ENCODE data around the gene LDLRAD2. TPM values are rescaled to one million over a fixed set of nuclear protein-coding genes. Genes with fewer than 3 reads are reported as not detected.
A peak's percentile ranks its signal among the peaks of the same experiment; 100 is the strongest.

The LDLRAD2 gene
- total RNA-seq, 1 experiment from 2014 or later = 1.0 TPM

GRCh38 chr1:21870611-21871010 lies 58.5 kb downstream of the LDLRAD2 start:
- no peak overlapping the region for H4K5ac ChIP-seq (ENCODE audit: insufficient read length, low read depth, low read length)
- H3K9me3 ChIP-seq (ENCODE audit: control insufficient read depth, low read depth, low read length) = no peaks in the 10 kb centered on the region
- H3K4me1 ChIP-seq (ENCODE audit: insufficient read depth, low read length) = peaks cover 7% of the 10 kb centered on the region; the same call in 1 of the 2 replicates
- H3K36me3 Mint-ChIP-seq (ENCODE audit: insufficient read depth in 1 of 3, low read depth in 3 of 3) = peaks cover 16 to 58% (median 44%) of the 10 kb centered on the region in 3 experiments
- H3K9ac ChIP-seq (ENCODE audit: extremely low read depth, insufficient read length, low read length) = no peak overlapping the region
- no peak overlapping the region for H3K4me2 ChIP-seq (ENCODE audit: insufficient read depth, insufficient read length, low read length)
- no peaks in the 10 kb centered on the region for H3K27me3 Mint-ChIP-seq (ENCODE audit: low read depth)
- H4K20me1 ChIP-seq (ENCODE audit: control insufficient read depth, insufficient read depth, insufficient read length) = no peaks in the 10 kb centered on the region
- H3K79me1 ChIP-seq (ENCODE audit: insufficient read depth, low read depth, low read length, poor library complexity, severe bottlenecking) = no peaks in the 10 kb centered on the region
- no peak overlapping the region for H2BK15ac ChIP-seq (ENCODE audit: low read depth, low read length)
- H3K4me1 Mint-ChIP-seq = peaks cover 16 to 28% of the 10 kb centered on the region in 2 experiments
- H3K4ac ChIP-seq (ENCODE audit: low read depth, low read length) = no peak overlapping the region
- no peak overlapping the region for H3K14ac ChIP-seq (ENCODE audit: insufficient read depth, low read length)
- no CpG with 5 or more reads among the region's 15 CpGs for WGBS (ENCODE audit: extremely low coverage, insufficient read length, low lambda C conversion rate)
- peak overlapping the region in 1 of 3 experiments; percentile 28; a peak in 1 of 7 replicates for H3K27ac Mint-ChIP-seq
- H3K4me3 Mint-ChIP-seq = no peak overlapping the region
- H3K79me2 ChIP-seq (ENCODE audit: insufficient read depth, low read length) = no peaks in the 10 kb centered on the region
- no peaks in the 10 kb centered on the region for H3K23me2 ChIP-seq (ENCODE audit: insufficient read length, low read depth, low read length, poor library complexity, severe bottlenecking)
- H4K8ac ChIP-seq (replicated peaks; ENCODE audit: insufficient read length, low read depth, low read length) = no peak overlapping the region
- no peak overlapping the region for H3K56ac ChIP-seq (ENCODE audit: insufficient read length, low read depth, low read length)
- no peak overlapping the region for H3K18ac ChIP-seq (ENCODE audit: insufficient read length, low read depth, low read length)
- H2BK20ac ChIP-seq (ENCODE audit: low read depth, low read length, poor library complexity, severe bottlenecking) = no peak overlapping the region
- H2BK5ac ChIP-seq (ENCODE audit: insufficient read length, low read length) = no peak overlapping the region
- H3T11ph ChIP-seq (ENCODE audit: low read length) = no peak overlapping the region
- no peak overlapping the region for H2AFZ ChIP-seq (ENCODE audit: low read length)
- no peak for TF ChIP-seq CTCF (conservative IDR thresholded peaks at IDR 0.05)
- H3K27ac ChIP-seq (ENCODE audit: insufficient read length, low read depth, low read length) = no peak overlapping the region
- H3K23ac ChIP-seq (ENCODE audit: insufficient read length, low read depth, low read length) = no peak overlapping the region
- H3K27me3 ChIP-seq (ENCODE audit: insufficient read depth, low read length) = no peaks in the 10 kb centered on the region
- H4K91ac ChIP-seq (ENCODE audit: insufficient read length, low read depth, low read length) = no peak overlapping the region
- H2BK120ac ChIP-seq (ENCODE audit: low read depth, low read length, poor library complexity, severe bottlenecking) = no peak overlapping the region
- H3K9me3 Mint-ChIP-seq = no peaks in the 10 kb centered on the region
- DNase-seq = no peak
- H2AK5ac ChIP-seq (ENCODE audit: insufficient read length, low read length) = no peak overlapping the region
- no peak overlapping the region for H2BK12ac ChIP-seq (ENCODE audit: insufficient read length, low read depth, low read length)
